HTERT RPE-1 (cell line): ENCODE data around the gene LRRIQ1.
"Not testable (repeated sequence)": the region's sequence is repeated elsewhere in the genome, so short reads cannot be mapped to it uniquely, and the experiment has no call there.

Experiments
- in situ Hi-C: fragments of 300-500 bp; cut with MboI; formaldehyde crosslinking; loops from 4 replicates; pipeline ENCODE4 v1.14.3; 2020; ENCODE audit warnings: low sequenced_read_pairs

The LRRIQ1 gene

GRCh38 chr12:85188619-85189018 is 152.5 kb downstream of the LRRIQ1 start:
- in situ Hi-C loops = no loop called here

- in situ Hi-C loops = no loop called here
These were observed 154.6 kb downstream of the LRRIQ1 start for GRCh38 chr12:85190728-85191127.

GRCh38 chr12:85203809-85204208 is 167.7 kb downstream of the LRRIQ1 start:
- in situ Hi-C loops = not testable (repeated sequence)

GRCh38 chr12:85206543-85206942 is 170.4 kb downstream of the LRRIQ1 start:
- in situ Hi-C loops = no loop called here

GRCh38 chr12:85224339-85224738 is 188.2 kb downstream of the LRRIQ1 start:
- in situ Hi-C loops = not testable (repeated sequence)

GRCh38 chr12:85225501-85225900 is 189.3 kb downstream of the LRRIQ1 start:
- in situ Hi-C loops = no loop called here

- in situ Hi-C loops = no loop called here
These were observed 201.2 kb downstream of the LRRIQ1 start for GRCh38 chr12:85237327-85237726.

- in situ Hi-C loops = no loop called here
These were observed 208.4 kb downstream of the LRRIQ1 start for GRCh38 chr12:85244561-85244960.

GRCh38 chr12:85253853-85254252 is 217.7 kb downstream of the LRRIQ1 start:
- in situ Hi-C loops = no loop called here

- in situ Hi-C loops = no loop called here
These were observed 221.5 kb downstream of the LRRIQ1 start for GRCh38 chr12:85257671-85258070.

GRCh38 chr12:85260447-85260846 is 224.3 kb downstream of the LRRIQ1 start:
- in situ Hi-C loops = no loop called here

GRCh38 chr12:85260896-85261295 is 224.7 kb downstream of the LRRIQ1 start:
- in situ Hi-C loops = no loop called here

- in situ Hi-C loops = no loop called here
These were observed 230.2 kb downstream of the LRRIQ1 start for GRCh38 chr12:85266356-85266755.

GRCh38 chr12:85273381-85274314 is 237.5 kb downstream of the LRRIQ1 start:
- in situ Hi-C loops = no loop called here

GRCh38 chr12:85274315-85274651 is 238.1 kb downstream of the LRRIQ1 start:
- in situ Hi-C loops = no loop called here

- in situ Hi-C loops = no loop called here
These were observed 239.2 kb downstream of the LRRIQ1 start for GRCh38 chr12:85275374-85275773.

- in situ Hi-C loops = no loop called here
These were observed 241.0 kb downstream of the LRRIQ1 start for GRCh38 chr12:85277191-85277590.

- in situ Hi-C loops = no loop called here
These were observed 241.9 kb downstream of the LRRIQ1 start for GRCh38 chr12:85277900-85278597.

GRCh38 chr12:85278598-85279448 is 242.7 kb downstream of the LRRIQ1 start:
- in situ Hi-C loops = no loop called here

- in situ Hi-C loops = no loop called here
These were observed 243.5 kb downstream of the LRRIQ1 start for GRCh38 chr12:85279449-85280164.
